NOMO-1 treated with DMSO at 0.1 percent for 48 hours (cell line): ENCODE measurements around the gene RMI1.

Experiments used
- DNase-seq: peaks from one replicate; lab custom pipeline; 2025; ENCODE audit not compliant: unreplicated experiment; lab: John Stamatoyannopoulos, UW

The RMI1 gene

GRCh38 chr9:83967073-83967472 lies 13.5 kb upstream of the RMI1 start:
- no peak for DNase-seq

- no peak for DNase-seq
These were observed 11.0 kb upstream of the RMI1 start for GRCh38 chr9:83969602-83970001.

GRCh38 chr9:83971485-83971884 lies 9.1 kb upstream of the RMI1 start:
- no peak for DNase-seq

DNA sequence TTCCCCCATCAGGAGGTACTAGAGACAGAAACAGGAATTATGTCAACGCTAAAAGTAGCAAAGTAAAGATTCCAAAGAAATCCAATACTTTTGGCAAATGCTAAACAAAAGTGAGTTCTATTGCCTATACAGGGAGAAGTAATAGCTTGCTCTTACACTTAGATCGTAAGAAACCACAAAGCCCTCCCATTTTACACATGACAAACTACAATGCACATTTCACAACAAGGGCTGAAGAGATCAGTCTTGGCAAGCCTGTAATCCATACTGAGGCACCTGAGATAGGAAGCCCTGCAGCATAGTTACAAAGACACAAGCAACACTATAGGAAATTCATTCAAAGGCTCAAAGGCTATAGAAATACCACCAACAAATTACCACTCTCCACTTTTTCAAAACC lies 8.3 kb upstream of the RMI1 start:
- DNase-seq, result no peak

- no peak for DNase-seq
These were observed 5.3 kb upstream of the RMI1 start for GRCh38 chr9:83975300-83975699.

- DNase-seq, result no peak
These were observed 4.2 kb upstream of the RMI1 start for GRCh38 chr9:83976372-83976771.

DNA sequence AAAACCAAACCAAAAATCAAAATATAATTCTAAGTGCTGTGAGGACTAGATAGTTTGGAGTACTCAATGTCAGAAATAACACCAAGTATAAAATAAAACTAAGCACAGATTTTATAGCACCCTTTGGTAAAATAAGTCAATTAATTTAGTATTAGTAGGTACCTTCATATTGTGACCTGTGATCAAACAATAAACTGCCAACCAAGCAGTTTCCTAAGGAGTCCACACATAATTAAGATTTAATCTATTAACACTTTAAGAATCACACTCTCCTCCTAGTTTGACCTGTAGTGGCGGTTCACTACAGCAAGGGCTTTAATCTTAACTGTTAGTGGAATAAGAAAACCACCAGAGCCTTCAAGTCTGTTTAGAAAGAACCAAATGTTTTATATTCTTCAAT lies 3.4 kb upstream of the RMI1 start:
- no peak for DNase-seq

- DNase-seq, result peak; percentile 30
These were observed 1.4 kb upstream of the RMI1 start for GRCh38 chr9:83978992-83979811.

GRCh38 chr9:83979812-83980394 lies 702 bp upstream of the RMI1 start, which contains the start of gene HNRNPK:
HNRNPK (minus strand) TSS chr9:83980215; CDS start chr9:83978252, 1,963 bp downstream.
- peak; percentile 75 for DNase-seq

GRCh38 chr9:83981126-83981871 lies 694 bp downstream of the RMI1 start:
- no peak for DNase-seq

GRCh38 chr9:83986195-83986594 lies 5.6 kb downstream of the RMI1 start:
- DNase-seq, result no peak

GRCh38 chr9:83986765-83987401 lies 6.3 kb downstream of the RMI1 start:
- DNase-seq, result no peak

DNA sequence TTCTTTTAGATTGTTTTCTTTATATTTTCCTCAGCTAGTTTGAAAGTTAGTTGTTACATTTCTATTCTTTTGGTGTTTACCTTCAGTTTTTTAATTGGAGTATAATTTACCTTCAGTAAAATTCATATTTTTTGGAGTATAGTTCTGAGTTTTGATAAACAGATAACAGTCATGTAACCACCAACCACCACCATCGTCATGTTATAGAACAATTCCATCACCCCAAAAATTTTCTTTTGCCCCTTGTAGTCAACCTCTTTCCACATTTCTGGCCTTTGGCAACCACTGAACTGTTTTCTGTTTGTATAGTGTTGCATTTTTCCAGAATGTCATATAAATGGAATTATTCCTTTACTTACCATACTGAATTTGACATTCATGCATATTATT lies 6.8 kb downstream of the RMI1 start:
- DNase-seq, result no peak

DNA sequence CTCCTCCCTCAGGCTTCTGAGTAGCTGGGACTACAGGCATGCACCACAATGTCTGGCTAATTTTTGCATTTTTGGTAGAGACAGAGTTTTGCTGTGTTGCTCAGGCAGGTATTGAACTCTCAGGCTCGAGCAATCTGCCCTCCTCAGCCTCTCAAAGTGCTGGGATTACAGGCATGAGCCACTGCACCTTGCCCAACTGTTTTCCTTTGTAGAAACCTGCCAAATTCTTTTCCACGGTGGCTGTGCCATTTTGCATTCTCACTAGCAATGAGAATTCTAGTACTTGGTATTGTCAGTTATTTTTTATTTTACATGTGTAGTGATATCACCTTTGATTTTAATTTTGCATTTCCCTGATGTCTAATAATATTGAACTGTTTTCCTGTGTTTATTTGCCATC lies 7.8 kb downstream of the RMI1 start:
- no peak for DNase-seq

- no peak for DNase-seq
These were observed 10.8 kb downstream of the RMI1 start for GRCh38 chr9:83991355-83991754.

GRCh38 chr9:83992407-83992806 lies 11.8 kb downstream of the RMI1 start:
- no peak for DNase-seq

DNA sequence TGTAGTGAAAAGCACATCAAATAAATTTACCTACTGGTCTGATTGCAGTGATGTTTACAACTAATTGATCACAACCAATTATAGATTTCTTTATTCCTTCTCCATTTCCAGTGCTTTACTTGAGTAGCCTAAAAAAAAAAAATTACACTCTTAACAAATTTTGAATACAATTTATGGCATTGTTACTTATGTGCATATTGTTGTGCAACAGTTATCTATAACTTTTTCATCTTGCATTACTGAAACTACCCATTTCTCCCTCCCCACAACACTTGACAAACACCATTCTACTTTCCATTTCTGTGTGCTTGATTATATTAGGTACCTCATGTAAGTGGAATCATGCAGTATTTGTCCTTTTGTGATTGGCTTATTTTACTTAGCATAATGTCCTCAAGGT lies 12.3 kb downstream of the RMI1 start:
- no peak for DNase-seq

- DNase-seq, result no peak
These were observed 15.5 kb downstream of the RMI1 start for GRCh38 chr9:83996126-83996525.

- no peak for DNase-seq
These were observed 18.7 kb downstream of the RMI1 start for GRCh38 chr9:83999141-83999918.

DNA sequence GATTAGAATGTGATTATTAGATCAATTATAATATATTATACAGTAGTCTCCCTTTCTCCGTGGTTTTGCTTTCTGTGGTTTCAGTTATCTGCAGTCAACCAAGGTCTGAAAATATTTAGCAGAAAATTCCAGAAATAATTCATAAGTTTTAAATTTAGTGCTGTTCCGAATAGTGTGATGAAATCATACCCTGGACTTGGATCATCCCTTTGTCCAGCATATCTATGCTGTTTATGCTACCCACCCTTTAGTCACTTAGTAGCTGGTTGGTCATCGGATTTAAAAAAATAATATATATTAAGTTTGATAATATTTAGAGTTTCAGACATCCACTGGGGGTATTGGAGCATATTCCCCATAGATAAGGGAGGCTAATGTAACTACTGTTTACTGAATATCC lies 19.6 kb downstream of the RMI1 start:
- no peak for DNase-seq

- DNase-seq, result peak; percentile 36
These were observed 21.0 kb downstream of the RMI1 start for GRCh38 chr9:84001621-84002020.
